H1 (cell line): ENCODE measurements around the gene CACNA1E. TPM values are rescaled to one million over a fixed set of nuclear protein-coding genes. Genes with fewer than 3 reads are reported as not detected.

Experiments
- CTCF ChIA-PET: fragments of 300-600 bp; sonication (Branson Sonifier 250); formaldehyde crosslinking; loops from one replicate; lab custom pipeline; 2021; ENCODE audit not compliant: partially characterized antibody; lab: Charles Lee
- POLR2A ChIA-PET: fragments of 300-600 bp; sonication (Branson Sonifier 250); formaldehyde crosslinking; loops from one replicate; lab custom pipeline; 2021; ENCODE audit warnings: inconsistent platforms; ENCODE audit not compliant: partially characterized antibody; lab: Charles Lee
- DNase-seq, 2 experiments: peaks; one replicate each; pipeline versions ENCODE4 v3.0.0 to v3.0.0-alpha.2; 2010 to 2022; ENCODE audit warnings: low spot score in 2 of 2, low read depth in 1 of 2, mixed read lengths in 1 of 2
- FAIRE-seq: peaks from 2 replicates; lab custom pipeline; 2011; peaks lifted over from hg19 to GRCh38; lab: Jason Lieb, UNC
- H2AFZ ChIP-seq: 2 replicates; pipeline ENCODE4 v1.8.1; 2012; ENCODE audit warnings: low read length, inconsistent platforms
- H2AK5ac ChIP-seq: 2 replicates; pipeline ENCODE4 v1.6.1; 2013; ENCODE audit warnings: low read depth, low read length
- H2BK120ac ChIP-seq: replicated peaks from 2 replicates; pipeline ENCODE3; 2013; ENCODE audit warnings: low read depth, low read length, inconsistent platforms
- H2BK12ac ChIP-seq: 2 replicates; pipeline ENCODE4 v1.6.1; 2013; ENCODE audit warnings: low read depth, low read length
- H2BK15ac ChIP-seq: 2 replicates; pipeline ENCODE4 v1.6.1; 2013; ENCODE audit warnings: low read length
- H2BK20ac ChIP-seq: 2 replicates; pipeline ENCODE4 v1.6.1; 2013; ENCODE audit warnings: low read length
- H2BK5ac ChIP-seq: 2 replicates; pipeline ENCODE4 v1.6.1; 2013; ENCODE audit warnings: low read depth, low read length
- H3K14ac ChIP-seq: 2 replicates; pipeline ENCODE4 v1.6.1; 2013; ENCODE audit warnings: inconsistent platforms; ENCODE audit not compliant: insufficient read length
- H3K18ac ChIP-seq: 2 replicates; pipeline ENCODE4 v1.6.1; 2013; ENCODE audit warnings: low read length; ENCODE audit errors: extremely low read depth
- H3K23ac ChIP-seq: 2 replicates; pipeline ENCODE4 v1.6.1; 2013; ENCODE audit warnings: inconsistent platforms; ENCODE audit not compliant: insufficient read length
- H3K23me2 ChIP-seq: 2 replicates; pipeline ENCODE4 v1.6.1; 2013; ENCODE audit warnings: low read depth, low read length
- H3K27ac ChIP-seq: 2 replicates; pipeline ENCODE4 v1.6.1; 2011; ENCODE audit warnings: low read depth, low read length, inconsistent platforms
- H3K27me3 ChIP-seq, 4 experiments: replicated peaks in 1 of 4; 1 replicate in 1 of 4; 2 replicates in 3 of 4; pipeline versions ENCODE4 v1.6.1 to v1.8.1; 2011 to 2013; ENCODE audit warnings: low read length in 3 of 4, mild to moderate bottlenecking in 3 of 4, inconsistent platforms in 2 of 4, mixed read lengths in 2 of 4, moderate library complexity in 1 of 4; ENCODE audit not compliant: control insufficient read depth in 3 of 4, insufficient read depth in 3 of 4; ENCODE audit errors: extremely low read depth in 1 of 4
- H3K36me3 ChIP-seq, 4 experiments: 2 replicates each; pipeline versions ENCODE4 v1.6.1 to v1.8.1; 2011 to 2013; ENCODE audit warnings: mild to moderate bottlenecking in 4 of 4, low read length in 3 of 4, moderate library complexity in 2 of 4, control low read depth in 1 of 4, inconsistent platforms in 1 of 4; ENCODE audit not compliant: insufficient read depth in 4 of 4, control insufficient read depth in 2 of 4
- H3K4ac ChIP-seq: replicated peaks from 2 replicates; pipeline ENCODE3; 2013; ENCODE audit warnings: low read length, low read depth, mixed read lengths, inconsistent platforms; ENCODE audit not compliant: insufficient read length
- H3K4me1 ChIP-seq, 4 experiments: replicated peaks in 1 of 4; 1 replicate in 1 of 4; 2 replicates in 3 of 4; pipeline versions ENCODE4 v1.6.1 to v1.8.1; 2011 to 2013; ENCODE audit warnings: low read length in 3 of 4, inconsistent platforms in 2 of 4, mixed read lengths in 1 of 4; ENCODE audit not compliant: insufficient read depth in 4 of 4, control insufficient read depth in 3 of 4
- H3K4me2 ChIP-seq, 2 experiments: 2 replicates each; pipeline versions ENCODE4 v1.6.1 to v1.8.1; 2011 to 2013; ENCODE audit warnings: low read depth in 2 of 2, low read length in 2 of 2, control low read depth in 1 of 2, inconsistent platforms in 1 of 2, mild to moderate bottlenecking in 1 of 2; ENCODE audit not compliant: insufficient read depth in 1 of 2
- H3K4me3 ChIP-seq, 4 experiments: fragments of 200-600, 300-600 bp in 1 of 4; sonication (generic), shearing (Covaris generic), sonication (Bioruptor Twin) in 1 of 4; 2 replicates each; pipeline versions ENCODE4 v1.5.1 to v1.8.1; 2011 to 2016; ENCODE audit warnings: low read length in 4 of 4, low read depth in 3 of 4, control low read depth in 2 of 4, inconsistent platforms in 2 of 4, mild to moderate bottlenecking in 2 of 4, mixed read lengths in 1 of 4, moderate library complexity in 1 of 4; ENCODE audit not compliant: insufficient read depth in 2 of 4; ENCODE audit errors: extremely low read depth in 1 of 4
- H3K56ac ChIP-seq: replicated peaks from 2 replicates; pipeline ENCODE3; 2013; ENCODE audit warnings: low read depth, mild to moderate bottlenecking, mixed read lengths, low read length, inconsistent platforms; ENCODE audit not compliant: insufficient read length
- H3K79me1 ChIP-seq: 2 replicates; pipeline ENCODE4 v1.6.1; 2013; ENCODE audit warnings: low read depth, low read length, control low read depth
- H3K79me2 ChIP-seq, 2 experiments: 2 replicates each; pipeline versions ENCODE4 v1.6.1 to v1.8.1; 2012 to 2013; ENCODE audit warnings: low read length in 2 of 2, mild to moderate bottlenecking in 2 of 2, inconsistent platforms in 1 of 2; ENCODE audit not compliant: insufficient read depth in 2 of 2, control insufficient read depth in 1 of 2
- H3K9ac ChIP-seq, 4 experiments: replicated peaks in 1 of 4; 1 replicate in 1 of 4; 2 replicates in 3 of 4; pipeline versions ENCODE4 v1.6.1 to v1.8.1; 2011 to 2013; ENCODE audit warnings: low read depth in 3 of 4, low read length in 3 of 4, control low read depth in 2 of 4, mild to moderate bottlenecking in 2 of 4, moderate library complexity in 2 of 4, inconsistent platforms in 1 of 4; ENCODE audit errors: extremely low read depth in 1 of 4
- H3K9me3 ChIP-seq, 2 experiments: 2 replicates each; pipeline versions ENCODE4 v1.6.1 to v1.8.1; 2012 to 2013; ENCODE audit warnings: mild to moderate bottlenecking in 2 of 2, moderate library complexity in 2 of 2, control low read depth in 1 of 2, inconsistent platforms in 1 of 2, low read depth in 1 of 2, low read length in 1 of 2, mixed read lengths in 1 of 2; ENCODE audit not compliant: insufficient read depth in 2 of 2
- H4K20me1 ChIP-seq, 2 experiments: replicated peaks in 1 of 2; 2 replicates each; pipeline versions ENCODE3 to v1.8.1; 2011 to 2013; ENCODE audit warnings: inconsistent platforms in 2 of 2, low read length in 2 of 2, mild to moderate bottlenecking in 1 of 2; ENCODE audit not compliant: insufficient read depth in 2 of 2, control insufficient read depth in 1 of 2
- H4K5ac ChIP-seq: 2 replicates; pipeline ENCODE4 v1.6.1; 2013; ENCODE audit warnings: low read length, low read depth, mixed read lengths, inconsistent platforms; ENCODE audit not compliant: insufficient read length
- H4K8ac ChIP-seq: 2 replicates; pipeline ENCODE4 v1.8.0; 2013; ENCODE audit warnings: mild to moderate bottlenecking, moderate library complexity, low read length, inconsistent platforms; ENCODE audit not compliant: insufficient read depth; ENCODE audit errors: extremely low read depth
- H4K91ac ChIP-seq: replicated peaks from 2 replicates; pipeline ENCODE3; 2013; ENCODE audit warnings: low read length, mixed read lengths, inconsistent platforms; ENCODE audit not compliant: insufficient read length
- FOSL1 ChIP-seq: IDR thresholded peaks from 2 replicates; pipeline ENCODE4 v1.6.1; 2011; ENCODE audit warnings: mild to moderate bottlenecking, low read depth, low read length, moderate library complexity; ENCODE audit not compliant: insufficient read depth
- GTF2F1 ChIP-seq: IDR thresholded peaks from 2 replicates; pipeline ENCODE4 v1.6.1; 2012; ENCODE audit warnings: low read depth, low read length, improper control_type of control experiment, borderline replicate concordance
- HDAC2 ChIP-seq, 2 experiments: fragments of 300-600 bp in 1 of 2; sonication (generic) in 1 of 2; IDR thresholded peaks; 2 replicates each; pipeline ENCODE4 v1.6.1; 2011 to 2012; ENCODE audit warnings: low read depth in 2 of 2, low read length in 2 of 2, mild to moderate bottlenecking in 2 of 2, moderate library complexity in 2 of 2, borderline replicate concordance in 1 of 2, inconsistent platforms in 1 of 2
- KDM5A ChIP-seq: fragments of 200-600 bp; IDR thresholded peaks from 2 replicates; pipeline ENCODE4 v1.7.1; 2012; ENCODE audit warnings: mild to moderate bottlenecking, low read length, inconsistent platforms, mixed read lengths
- MAX ChIP-seq: IDR thresholded peaks from 2 replicates; pipeline ENCODE4 v1.6.1; 2012; ENCODE audit warnings: inconsistent platforms
- NANOG ChIP-seq: IDR thresholded peaks from 2 replicates; pipeline ENCODE4 v1.6.1; 2011; ENCODE audit warnings: low read length, low read depth, mild to moderate bottlenecking, inconsistent platforms; ENCODE audit not compliant: insufficient read depth, poor library complexity, severe bottlenecking
- PHF8 ChIP-seq: fragments of 200-600 bp; sonication (generic); conservative IDR thresholded peaks from 2 replicates; pipeline ENCODE4 v1.7.1; 2012; ENCODE audit warnings: low read depth, mild to moderate bottlenecking, inconsistent platforms, low read length, moderate library complexity
- RFX5 ChIP-seq: IDR thresholded peaks from 2 replicates; pipeline ENCODE4 v1.6.1; 2011; ENCODE audit warnings: low read depth, low read length, improper control_type of control experiment, borderline replicate concordance
- SRF ChIP-seq: IDR thresholded peaks from 2 replicates; pipeline ENCODE4 v1.6.1; 2011; ENCODE audit warnings: mild to moderate bottlenecking, low read depth, low read length, moderate library complexity
- TCF12 ChIP-seq: IDR thresholded peaks from 2 replicates; pipeline ENCODE4 v1.6.1; 2011; ENCODE audit warnings: low read depth, mild to moderate bottlenecking, low read length
- TEAD4 ChIP-seq: IDR thresholded peaks from 2 replicates; pipeline ENCODE4 v1.6.1; 2012; ENCODE audit warnings: low read depth, low read length, inconsistent platforms, mixed read lengths
- WGBS, 2 experiments: shearing (Covaris generic) in 1 of 2; methylation state at CpG; one replicate each; pipeline versions ENCODE4 v1.1.6 to v1.1.7; 2013 to 2015; ENCODE audit warnings: low lambda C conversion rate in 2 of 2, mixed read lengths in 2 of 2, inconsistent platforms in 1 of 2, low coverage in 1 of 2, missing lambda C conversion rate in 1 of 2; ENCODE audit not compliant: insufficient replicate concordance in 2 of 2, insufficient coverage in 1 of 2, insufficient read length in 1 of 2; ENCODE audit errors: extremely low coverage in 1 of 2, missing lambda C conversion rate in 1 of 2; 5-methylcytosine and 5-hydroxymethylcytosine counted together
- polyA plus RNA-seq, 7 experiments: library from polyadenylated mRNA; depleted of rRNA in 3 of 7; stranded (reverse) in 5 of 7; unstranded in 2 of 7; fragments of >200 nt in 5 of 7; fragments of 200-250 nt in 2 of 7; gene quantifications; 1 replicate in 5 of 7; 2 replicates in 1 of 7; 4 replicates in 1 of 7; pipeline versions ENCODE4 v1.2.1 to v1.2.3, GENCODE V29; 2011 to 2013; ENCODE audit warnings: missing spikeins in 2 of 7, mixed read lengths in 2 of 7
- total RNA-seq: library from RNA; stranded (reverse); fragmentation: NEBNext Ultra II Directional; extraction: Animal tissue kit (Norgen Biotek cat#: 25700); gene quantifications from 2 replicates; pipeline ENCODE4 v1.2.1, GENCODE V29; 2021

Gene CACNA1E
- total and polyA plus RNA-seq, 2 of the 8 experiments (the other 6 are each of a cell fraction or from before 2014, with no cell fraction given): 0.98 to 1.3 TPM

GRCh38 chr1:181458419-181458818 is 24.9 kb upstream of the CACNA1E start:
- WGBS, 2 experiments: 89% methylated on average over 2 of the region's 2 CpGs; no CpG with 5 or more reads in 1 of the 2 experiments
- Histone ChIP-seq H2BK5ac (no peak overlapping the region), H3K9ac (no peak overlapping the region), H3K4me1 (no peaks in the 10 kb centered on the region), H3K4ac (no peak overlapping the region), H4K20me1 (no peaks in the 10 kb centered on the region), H2BK120ac (no peak overlapping the region), H3K9me3 (peaks cover 6 to 7% of the 10 kb centered on the region in 2 experiments; a peak in 3 of 4 replicates), H3K23ac (no peak overlapping the region), H3K79me2 (no peaks in the 10 kb centered on the region), H2BK20ac (no peak overlapping the region)
- FAIRE-seq: no peak
- TF ChIP-seq SRF (no peak), TCF12 (no peak), KDM5A (no peak), PHF8 (no peak), NANOG (no peak), FOSL1 (no peak), RFX5 (no peak), HDAC2 (IDR thresholded peaks at IDR 0.05; ENCODE audit: borderline replicate concordance in 1 of 2, low read depth in 2 of 2, low read length in 2 of 2) (no peak), MAX (no peak), TEAD4 (no peak), GTF2F1 (no peak)
- TF ChIP-seq, all 59 proteins: peak for 0
- H3K14ac ChIP-seq: no peak overlapping the region
- no peak overlapping the region for H3K4me3 ChIP-seq
- H3K4me2 ChIP-seq: no peak overlapping the region
- H3K18ac ChIP-seq: no peak overlapping the region
- no peak overlapping the region for H2AK5ac ChIP-seq
- peaks cover 0 to 1% (median 0%) of the 10 kb centered on the region in 4 experiments; a peak in 2 of 7 replicates for H3K27me3 ChIP-seq
- no peak overlapping the region for H2BK15ac ChIP-seq
- no peak overlapping the region for H2AFZ ChIP-seq
- H3K27ac ChIP-seq: no peak overlapping the region
- H3K56ac ChIP-seq: no peak overlapping the region
- no peak overlapping the region for H4K8ac ChIP-seq
- no peaks in the 10 kb centered on the region for H3K36me3 ChIP-seq
- ChIA-PET POLR2A (no interaction called here), CTCF (interaction anchor here (0.6 to 1.3 kb wide), 5 partner anchors 18 to 57 kb away, joined by 3 to 4 read pairs (median 3); no protein-coding TSS in a partner anchor)
- no peak overlapping the region for H2BK12ac ChIP-seq
- H3K79me1 ChIP-seq: no peaks in the 10 kb centered on the region; the same call in 1 of the 2 replicates
- no peak overlapping the region for H4K5ac ChIP-seq
- no peak for DNase-seq
- H3K23me2 ChIP-seq: no peaks in the 10 kb centered on the region
- H4K91ac ChIP-seq: no peak overlapping the region
